ENCODE measurements around the gene ADAMTS6.

The ADAMTS6 gene

GRCh38 chr5:65199993-65200675 is 281.6 kb downstream of the ADAMTS6 start:
- no peak for TF ChIP-seq CTCF (IDR thresholded peaks at IDR 0.05; ENCODE audit: low read depth, low read length, missing control alignments)
- no peak overlapping the region for H3K4me3 ChIP-seq (replicated peaks; ENCODE audit: low read depth, low read length)
- peak; percentile 57 for DNase-seq (ENCODE audit: extremely low read depth, low read depth)

GRCh38 chr5:65198456-65199120 is 283.1 kb downstream of the ADAMTS6 start:
- peak; percentile 99 for DNase-seq (ENCODE audit: extremely low read depth, low read depth)
- TF ChIP-seq CTCF (IDR thresholded peaks at IDR 0.05; ENCODE audit: low read depth, low read length, missing control alignments): no peak
- no peak overlapping the region for H3K4me3 ChIP-seq (replicated peaks; ENCODE audit: low read depth, low read length)

- H3K4me3 ChIP-seq (replicated peaks; ENCODE audit: low read depth, low read length): no peak overlapping the region
- DNase-seq (ENCODE audit: extremely low read depth, low read depth): no peak
Measured at GRCh38 chr5:65197531-65198455, 283.9 kb downstream of the ADAMTS6 start.

GRCh38 chr5:65194871-65195270 is 286.8 kb downstream of the ADAMTS6 start:
- TF ChIP-seq CTCF (IDR thresholded peaks at IDR 0.05; ENCODE audit: low read depth, low read length, missing control alignments): no peak
- H3K4me3 ChIP-seq (replicated peaks; ENCODE audit: low read depth, low read length): no peak overlapping the region

More at GRCh38 chr5:65197531-65198455, 283.9 kb downstream of the ADAMTS6 start:
- TF ChIP-seq CTCF (IDR thresholded peaks at IDR 0.05; ENCODE audit: low read depth, low read length, missing control alignments): no peak

GRCh38 chr5:65192331-65192730 is 289.4 kb downstream of the ADAMTS6 start:
- no peak for DNase-seq (ENCODE audit: extremely low read depth, low read depth)
- no peak for TF ChIP-seq CTCF (IDR thresholded peaks at IDR 0.05; ENCODE audit: low read depth, low read length, missing control alignments)

More at GRCh38 chr5:65194871-65195270, 286.8 kb downstream of the ADAMTS6 start:
- no peak for DNase-seq (ENCODE audit: extremely low read depth, low read depth)

GRCh38 chr5:65191554-65192135 is 290.1 kb downstream of the ADAMTS6 start:
- DNase-seq (ENCODE audit: extremely low read depth, low read depth): no peak
- no peak overlapping the region for H3K4me3 ChIP-seq (replicated peaks; ENCODE audit: low read depth, low read length)
- TF ChIP-seq CTCF (IDR thresholded peaks at IDR 0.05; ENCODE audit: low read depth, low read length, missing control alignments): no peak

More at GRCh38 chr5:65192331-65192730, 289.4 kb downstream of the ADAMTS6 start:
- H3K4me3 ChIP-seq (replicated peaks; ENCODE audit: low read depth, low read length): no peak overlapping the region
